NCI-H128 (cell line): ENCODE measurements around the gene GJB4.

Source experiments
- DNase-seq: peaks from one replicate; lab custom pipeline; 2025; ENCODE audit not compliant: unreplicated experiment; lab: John Stamatoyannopoulos, UW

The GJB4 gene

DNA sequence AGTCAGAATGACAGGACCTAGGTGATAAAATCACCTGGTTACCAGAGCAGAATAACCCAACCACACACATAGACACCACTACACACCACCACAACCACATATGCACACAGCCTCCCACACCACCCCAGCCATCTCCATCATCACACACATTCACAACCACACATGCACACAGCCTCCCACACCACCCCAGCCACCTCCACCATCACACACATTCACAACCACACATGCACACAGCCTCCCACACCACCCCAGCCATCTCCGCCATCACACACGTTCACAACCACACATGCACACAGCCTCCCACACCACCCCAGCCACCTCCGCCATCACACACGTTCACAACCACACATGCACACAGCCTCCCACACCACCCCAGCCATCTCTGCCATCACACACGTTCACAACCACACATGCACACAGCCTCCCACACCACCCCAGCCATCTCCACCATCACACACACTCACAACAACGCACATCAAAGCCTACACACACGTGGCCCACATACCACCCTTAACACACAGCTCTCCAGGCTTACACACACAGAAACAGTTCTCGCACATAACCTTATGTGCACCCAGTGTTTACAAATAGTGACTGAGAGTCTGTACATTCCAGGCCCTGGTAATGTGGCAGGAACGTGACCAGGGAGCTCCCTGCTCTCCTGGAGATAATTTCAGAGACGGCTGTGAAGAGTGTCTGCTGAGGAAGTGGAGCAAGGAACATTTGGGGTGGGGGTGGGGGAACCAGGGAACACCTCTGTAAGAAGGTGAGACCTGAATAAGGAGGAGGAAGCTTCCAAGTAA is 18.2 kb downstream of the GJB4 start:
- no peak for DNase-seq

DNA sequence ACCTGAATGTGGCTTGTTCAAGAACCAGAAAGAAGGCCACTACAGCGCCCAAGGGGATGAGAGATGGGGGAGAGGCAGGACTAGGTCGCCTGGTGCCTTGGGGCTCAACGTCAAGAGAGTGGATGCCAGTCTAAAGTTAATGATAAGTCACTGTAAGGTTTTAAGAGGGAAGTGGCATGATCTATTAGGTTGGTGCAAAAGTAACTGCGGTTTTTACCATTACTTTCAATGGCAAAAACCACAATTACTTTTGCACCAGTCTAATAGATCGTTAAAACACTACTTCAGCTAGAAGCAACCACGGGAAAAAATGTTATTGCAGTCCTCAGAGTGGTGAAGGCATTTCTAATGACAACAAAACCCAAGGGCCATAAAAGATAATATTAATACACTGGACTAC is 18.8 kb downstream of the GJB4 start:
- DNase-seq = no peak

DNA sequence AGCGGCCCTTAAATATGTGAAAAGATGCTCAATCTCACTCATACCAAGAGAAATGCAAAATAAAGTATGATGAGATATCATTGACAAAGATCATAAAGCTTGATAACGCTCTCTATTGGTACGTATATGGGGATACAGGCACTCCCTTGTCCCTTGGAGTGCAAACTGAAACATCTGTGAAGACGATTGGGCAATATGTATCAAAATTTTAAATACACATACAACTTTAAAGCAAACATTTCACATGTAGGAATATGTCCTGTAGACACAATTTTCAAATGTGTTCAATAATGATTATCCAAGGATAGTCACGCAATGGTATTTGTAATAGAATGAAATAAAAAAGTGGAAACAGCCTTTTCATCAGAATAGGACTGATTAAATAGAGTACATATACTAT is 19.5 kb downstream of the GJB4 start:
- DNase-seq = no peak

DNA sequence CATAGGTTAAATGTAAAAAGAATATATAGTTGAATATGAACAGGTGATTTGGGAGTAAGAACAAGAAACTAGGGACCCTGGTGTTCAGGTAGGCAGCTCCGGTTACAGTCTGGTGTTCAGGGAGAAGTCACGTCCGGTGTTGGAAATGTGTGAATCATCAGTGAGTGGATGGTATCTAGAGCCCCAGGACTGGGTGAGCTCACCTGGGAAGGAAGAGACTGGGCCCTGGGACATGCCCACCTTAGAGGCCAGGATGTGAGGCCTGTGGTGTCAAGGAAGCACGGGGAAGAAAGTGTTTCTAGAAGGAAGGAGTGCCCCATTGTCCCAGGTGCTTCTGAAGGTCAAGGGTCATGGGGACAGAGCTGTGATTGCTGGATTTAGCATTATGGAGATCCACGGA is 20.0 kb downstream of the GJB4 start:
- DNase-seq = no peak

DNA sequence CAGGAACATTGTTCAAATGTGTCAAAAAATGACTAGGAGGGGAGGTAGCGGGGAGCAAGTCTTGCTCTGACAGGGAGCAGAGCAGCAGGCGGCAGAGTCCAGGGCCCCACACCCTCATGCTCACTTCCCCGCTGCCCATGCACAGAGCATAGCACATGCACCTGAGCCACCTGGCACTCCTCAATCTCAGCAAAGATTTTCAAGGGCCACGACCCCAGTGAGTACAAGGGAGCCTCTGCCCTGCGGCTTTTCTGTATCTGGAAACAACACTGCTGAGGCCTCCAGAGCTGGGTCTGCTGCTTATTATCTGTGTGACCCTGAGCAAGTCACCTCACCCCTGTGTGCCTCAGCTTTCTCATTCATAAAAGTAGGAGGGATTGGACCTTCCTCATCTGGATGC is 20.4 kb downstream of the GJB4 start:
- DNase-seq = no peak

DNA sequence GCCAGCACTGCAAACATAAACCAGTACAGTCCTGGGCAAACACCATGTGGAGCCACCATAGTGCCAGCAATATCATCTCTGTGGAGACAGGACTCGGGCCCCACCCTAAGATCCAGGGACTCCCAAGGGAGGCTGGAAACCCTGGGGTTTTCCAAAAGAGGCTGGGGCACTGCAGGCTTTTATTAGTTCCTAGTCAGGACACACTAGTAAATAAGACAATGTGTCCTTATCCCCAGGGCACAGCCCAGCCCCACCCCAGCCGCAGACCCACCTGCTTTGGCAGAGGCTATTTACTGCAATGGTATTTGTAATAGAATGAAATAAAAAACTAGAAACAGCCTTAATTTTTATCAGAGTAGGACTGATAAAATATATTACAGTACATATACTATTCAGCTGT is 21.0 kb downstream of the GJB4 start:
- DNase-seq = no peak

DNA sequence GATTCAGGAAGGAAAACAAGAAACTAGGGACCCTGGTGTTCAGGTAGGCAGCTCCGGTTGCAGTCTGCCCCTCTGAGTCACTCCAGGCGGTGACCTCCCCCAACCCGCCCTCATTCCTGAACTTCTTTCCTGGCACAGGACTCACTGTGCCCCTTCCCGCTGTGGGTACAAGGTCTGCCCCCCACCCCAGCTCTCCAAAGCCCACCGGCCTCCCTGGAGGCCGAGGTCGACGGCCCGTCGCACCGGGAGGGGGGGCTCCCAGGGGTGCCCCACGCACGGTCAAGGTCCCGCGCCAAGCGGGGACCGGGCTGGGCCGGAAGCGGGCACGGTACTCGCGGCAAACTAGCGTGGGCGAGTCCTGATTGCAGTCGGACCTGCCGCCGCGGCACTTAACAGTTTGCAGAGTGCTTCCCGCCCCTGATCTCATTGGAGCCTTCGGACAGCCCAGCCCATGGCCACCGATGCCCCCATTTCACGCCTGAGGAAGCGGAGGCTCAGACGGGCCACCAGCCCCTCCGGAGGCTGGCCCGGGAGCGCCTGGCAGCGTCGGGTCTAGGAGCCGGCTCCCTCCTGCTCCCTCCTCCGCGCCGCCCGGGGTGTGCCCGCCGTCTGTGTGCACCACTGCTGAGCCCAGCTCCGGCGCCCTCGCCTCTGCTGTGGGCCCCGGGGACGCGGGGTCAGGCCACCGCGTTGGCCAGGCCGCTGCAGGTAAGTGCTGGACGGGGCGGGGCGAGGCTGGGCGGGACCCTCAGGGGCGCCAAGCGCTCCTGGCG is 21.7 kb downstream of the GJB4 start, which contains the start of gene GJB3:
TSS of gene GJB3 (plus strand) at position 144 of the 773 bp plus-strand sequence. CDS start 3,549 bp downstream, outside the sequence.
- no peak for DNase-seq

DNA sequence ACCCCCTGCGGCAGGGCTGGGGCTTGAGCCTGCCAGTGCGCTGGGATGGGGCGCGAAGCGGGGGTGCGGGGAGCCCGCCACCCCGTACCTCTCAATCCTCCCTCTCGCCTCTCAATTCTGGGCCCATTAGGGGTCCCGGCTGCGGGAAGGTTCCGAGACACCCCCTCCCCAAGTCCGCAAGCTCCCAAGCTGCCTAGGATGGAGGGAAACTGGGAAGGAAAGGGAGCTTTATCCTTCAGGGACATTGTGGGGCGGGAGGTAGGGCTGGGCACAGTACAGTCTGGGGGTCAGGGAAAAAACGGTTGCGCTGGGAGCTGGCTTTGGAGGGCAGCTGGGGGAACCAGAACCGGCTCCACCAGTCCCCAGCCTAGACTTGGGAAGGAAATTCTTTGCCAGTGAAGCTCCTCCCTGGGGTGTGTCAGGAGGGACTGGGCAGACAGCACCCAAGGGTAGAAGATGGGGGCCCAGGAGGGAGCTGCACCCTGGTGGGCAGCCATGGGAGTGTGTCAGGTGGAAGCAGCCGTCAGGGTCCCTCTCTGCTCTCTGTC is 22.4 kb downstream of the GJB4 start:
- DNase-seq = no peak

DNA sequence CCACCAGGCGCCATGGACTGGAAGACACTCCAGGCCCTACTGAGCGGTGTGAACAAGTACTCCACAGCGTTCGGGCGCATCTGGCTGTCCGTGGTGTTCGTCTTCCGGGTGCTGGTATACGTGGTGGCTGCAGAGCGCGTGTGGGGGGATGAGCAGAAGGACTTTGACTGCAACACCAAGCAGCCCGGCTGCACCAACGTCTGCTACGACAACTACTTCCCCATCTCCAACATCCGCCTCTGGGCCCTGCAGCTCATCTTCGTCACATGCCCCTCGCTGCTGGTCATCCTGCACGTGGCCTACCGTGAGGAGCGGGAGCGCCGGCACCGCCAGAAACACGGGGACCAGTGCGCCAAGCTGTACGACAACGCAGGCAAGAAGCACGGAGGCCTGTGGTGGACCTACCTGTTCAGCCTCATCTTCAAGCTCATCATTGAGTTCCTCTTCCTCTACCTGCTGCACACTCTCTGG is 25.2 kb downstream of the GJB4 start:
- DNase-seq = no peak

DNA sequence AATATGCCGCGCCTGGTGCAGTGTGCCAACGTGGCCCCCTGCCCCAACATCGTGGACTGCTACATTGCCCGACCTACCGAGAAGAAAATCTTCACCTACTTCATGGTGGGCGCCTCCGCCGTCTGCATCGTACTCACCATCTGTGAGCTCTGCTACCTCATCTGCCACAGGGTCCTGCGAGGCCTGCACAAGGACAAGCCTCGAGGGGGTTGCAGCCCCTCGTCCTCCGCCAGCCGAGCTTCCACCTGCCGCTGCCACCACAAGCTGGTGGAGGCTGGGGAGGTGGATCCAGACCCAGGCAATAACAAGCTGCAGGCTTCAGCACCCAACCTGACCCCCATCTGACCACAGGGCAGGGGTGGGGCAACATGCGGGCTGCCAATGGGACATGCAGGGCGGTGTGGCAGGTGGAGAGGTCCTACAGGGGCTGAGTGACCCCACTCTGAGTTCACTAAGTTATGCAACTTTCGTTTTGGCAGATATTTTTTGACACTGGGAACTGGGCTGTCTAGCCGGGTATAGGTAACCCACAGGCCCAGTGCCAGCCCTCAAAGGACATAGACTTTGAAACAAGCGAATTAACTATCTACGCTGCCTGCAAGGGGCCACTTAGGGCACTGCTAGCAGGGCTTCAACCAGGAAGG is 25.8 kb downstream of the GJB4 start:
- DNase-seq = no peak

DNA sequence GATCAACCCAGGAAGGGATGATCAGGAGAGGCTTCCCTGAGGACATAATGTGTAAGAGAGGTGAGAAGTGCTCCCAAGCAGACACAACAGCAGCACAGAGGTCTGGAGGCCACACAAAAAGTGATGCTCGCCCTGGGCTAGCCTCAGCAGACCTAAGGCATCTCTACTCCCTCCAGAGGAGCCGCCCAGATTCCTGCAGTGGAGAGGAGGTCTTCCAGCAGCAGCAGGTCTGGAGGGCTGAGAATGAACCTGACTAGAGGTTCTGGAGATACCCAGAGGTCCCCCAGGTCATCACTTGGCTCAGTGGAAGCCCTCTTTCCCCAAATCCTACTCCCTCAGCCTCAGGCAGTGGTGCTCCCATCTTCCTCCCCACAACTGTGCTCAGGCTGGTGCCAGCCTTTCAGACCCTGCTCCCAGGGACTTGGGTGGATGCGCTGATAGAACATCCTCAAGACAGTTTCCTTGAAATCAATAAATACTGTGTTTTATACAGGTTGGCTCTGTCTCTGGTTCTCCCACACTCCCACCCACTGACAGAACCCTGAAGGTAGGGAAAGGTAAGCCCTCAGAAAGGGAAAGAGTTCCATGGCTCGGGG is 26.4 kb downstream of the GJB4 start:
- DNase-seq = no peak

DNA sequence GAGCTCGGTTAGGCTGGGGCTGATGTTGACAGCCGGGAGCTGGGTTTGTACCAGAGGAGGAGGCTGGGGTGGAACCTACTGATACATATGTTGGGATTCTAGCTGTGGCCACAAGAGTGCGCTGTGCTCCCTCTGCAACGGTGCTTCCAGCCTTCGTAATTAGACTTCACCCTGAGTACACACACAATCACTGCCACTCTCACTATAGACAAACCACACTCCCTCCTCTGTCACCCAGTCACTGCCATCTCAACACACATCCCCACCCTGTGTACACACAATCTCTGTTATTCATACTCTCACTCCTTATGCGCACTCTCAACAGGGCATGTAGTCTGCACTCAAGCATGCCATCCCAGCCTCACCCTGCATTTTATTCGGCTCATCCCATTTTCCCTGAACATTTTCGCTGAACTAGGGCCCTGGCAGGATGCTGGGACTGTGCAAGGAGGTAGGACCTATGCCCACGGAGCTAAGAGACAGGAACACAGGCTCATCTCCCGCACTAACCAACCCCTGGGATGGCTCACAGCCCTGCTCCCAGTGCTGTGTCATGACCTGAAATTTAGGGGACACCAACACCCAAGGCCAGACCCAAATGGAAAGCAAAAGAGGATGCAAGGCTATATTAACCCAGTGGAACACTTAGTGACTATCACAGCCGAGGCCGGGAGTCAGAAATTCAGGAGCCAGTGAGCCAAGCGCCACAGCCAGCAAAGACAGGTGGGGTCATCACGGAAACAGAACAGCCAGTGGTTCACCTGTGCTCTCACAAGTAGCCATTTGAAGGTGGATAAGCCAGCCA is 27.2 kb downstream of the GJB4 start:
- DNase-seq = peak; percentile 61

DNA sequence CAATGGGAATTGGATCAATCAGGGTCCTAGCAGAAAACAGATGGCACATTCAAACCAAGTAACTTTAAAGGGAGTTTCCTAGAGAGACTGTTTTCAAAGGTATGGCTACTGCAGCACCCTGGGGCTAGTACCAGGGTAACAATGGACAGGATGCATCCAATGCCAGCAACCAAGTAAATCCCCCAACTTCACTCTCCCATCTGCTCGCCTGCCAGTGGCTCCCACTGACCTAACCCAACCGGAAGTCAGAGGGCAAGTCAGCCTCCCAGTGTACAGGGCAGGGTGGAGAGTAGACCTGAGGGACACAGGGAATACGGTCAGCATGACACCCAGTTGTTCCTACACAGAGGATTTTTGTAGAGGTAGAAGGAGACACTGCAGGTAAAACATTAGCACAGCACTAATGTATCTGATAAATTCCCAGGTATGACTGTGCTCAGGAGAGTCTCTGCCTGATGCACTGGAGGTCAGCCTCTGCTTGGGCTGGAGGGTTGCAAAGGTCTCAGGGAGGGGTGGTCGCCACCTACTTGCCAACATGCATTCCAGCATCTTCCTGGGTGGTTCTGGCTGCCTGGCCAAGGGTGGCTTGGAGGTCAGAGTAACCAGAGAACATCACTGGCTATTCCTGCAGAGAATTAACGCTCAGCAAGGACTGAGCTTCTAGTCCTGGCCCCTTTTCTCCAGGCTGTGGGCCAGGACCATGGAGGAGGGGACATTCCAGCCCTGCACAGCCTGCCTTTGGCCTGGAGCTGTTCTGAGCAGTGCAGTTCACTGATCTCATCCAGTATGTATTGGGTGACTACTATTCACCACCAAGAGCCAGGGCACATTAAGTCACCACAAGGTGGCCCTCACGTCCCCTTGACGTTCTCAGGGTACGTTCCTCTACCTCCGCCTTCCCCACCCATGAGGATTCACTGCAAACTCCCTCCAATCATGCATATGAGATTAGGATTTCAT is 28.2 kb downstream of the GJB4 start:
- DNase-seq = no peak

DNA sequence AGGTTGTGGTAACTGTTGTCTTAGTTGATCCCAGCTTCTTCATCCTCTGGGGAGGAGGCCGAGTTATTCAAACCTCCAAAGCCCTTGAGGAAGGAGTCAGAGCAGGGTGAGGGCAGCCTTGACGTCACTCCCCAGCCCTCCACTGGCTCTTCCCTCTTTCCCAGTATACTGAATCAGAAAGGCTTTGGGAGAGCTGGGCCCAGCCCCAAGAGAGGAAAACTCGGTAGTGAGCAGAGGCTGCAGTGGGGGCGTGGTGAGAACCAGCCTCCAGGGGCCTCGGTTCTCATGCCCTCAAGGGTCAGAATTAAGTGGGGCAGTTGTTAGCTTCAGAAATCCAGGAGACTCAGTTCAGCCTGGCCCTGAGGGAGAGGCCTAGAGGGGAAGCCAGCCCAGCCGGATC is 31.4 kb downstream of the GJB4 start:
- no peak for DNase-seq

DNA sequence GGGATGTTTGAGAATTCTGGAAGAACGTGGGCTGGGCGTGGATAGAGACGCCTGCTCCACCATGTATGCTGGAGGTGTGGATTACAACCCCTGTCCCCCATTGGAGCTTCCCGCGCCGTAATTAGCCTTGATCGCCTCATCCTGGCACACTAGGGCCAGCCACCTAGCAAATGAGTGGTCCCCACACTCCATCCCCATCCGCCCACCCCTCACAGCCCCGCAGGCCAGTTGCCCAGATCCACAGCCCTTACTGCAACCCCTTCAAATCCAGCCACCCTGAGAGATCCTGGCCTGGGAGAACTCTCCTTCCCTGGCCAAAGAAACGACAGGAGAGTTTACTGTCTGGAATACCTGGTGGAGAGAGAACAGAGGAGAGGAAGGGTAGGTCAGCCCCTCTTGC is 32.9 kb downstream of the GJB4 start:
- DNase-seq = no peak

DNA sequence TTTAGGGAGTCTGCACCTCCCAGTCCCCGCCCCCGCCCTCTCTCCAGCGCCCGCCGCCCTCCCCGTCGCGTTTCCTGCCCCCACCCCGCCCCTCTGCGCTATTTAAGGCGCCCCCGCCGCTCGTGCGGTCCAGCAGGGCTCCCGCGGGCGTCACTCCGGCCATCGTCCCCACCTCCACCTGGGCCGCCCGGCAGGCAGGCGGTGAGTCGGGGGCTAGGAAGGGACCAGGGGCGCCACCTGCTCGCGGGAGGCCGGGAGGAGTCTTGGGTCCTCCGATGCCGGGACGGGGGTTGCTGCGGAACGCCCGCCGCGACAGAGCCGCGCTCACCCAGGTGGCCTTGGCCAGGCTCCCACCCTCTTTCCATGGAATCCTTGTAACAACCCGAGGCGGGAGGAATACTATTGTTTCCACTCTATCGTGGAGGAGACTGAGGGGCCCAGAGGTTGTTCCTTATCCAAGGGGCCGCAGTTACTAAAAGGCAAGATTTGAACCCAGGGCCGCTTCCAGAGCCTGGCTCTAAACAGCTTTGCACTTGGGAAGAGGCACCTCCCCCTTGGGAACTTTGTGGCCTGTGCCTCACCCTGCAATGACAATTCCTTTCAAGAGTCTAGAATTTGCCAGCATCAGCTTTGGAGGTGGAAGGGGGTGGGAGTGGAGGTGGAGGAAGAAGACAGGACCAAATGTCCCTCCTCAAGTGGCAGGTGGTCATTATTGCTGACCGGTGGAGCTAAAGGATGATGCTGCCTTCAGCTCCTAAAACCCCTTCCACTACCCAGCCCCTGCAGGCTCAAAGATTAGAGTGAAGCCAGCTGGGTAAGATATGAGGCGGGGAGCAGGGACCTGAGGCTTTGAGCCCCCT is 33.6 kb downstream of the GJB4 start, which contains the start of gene GJA4:
TSS of gene GJA4 (plus strand) at position 132 of the 860 bp plus-strand sequence. CDS start 1,215 bp downstream, outside the sequence.
- DNase-seq = no peak

DNA sequence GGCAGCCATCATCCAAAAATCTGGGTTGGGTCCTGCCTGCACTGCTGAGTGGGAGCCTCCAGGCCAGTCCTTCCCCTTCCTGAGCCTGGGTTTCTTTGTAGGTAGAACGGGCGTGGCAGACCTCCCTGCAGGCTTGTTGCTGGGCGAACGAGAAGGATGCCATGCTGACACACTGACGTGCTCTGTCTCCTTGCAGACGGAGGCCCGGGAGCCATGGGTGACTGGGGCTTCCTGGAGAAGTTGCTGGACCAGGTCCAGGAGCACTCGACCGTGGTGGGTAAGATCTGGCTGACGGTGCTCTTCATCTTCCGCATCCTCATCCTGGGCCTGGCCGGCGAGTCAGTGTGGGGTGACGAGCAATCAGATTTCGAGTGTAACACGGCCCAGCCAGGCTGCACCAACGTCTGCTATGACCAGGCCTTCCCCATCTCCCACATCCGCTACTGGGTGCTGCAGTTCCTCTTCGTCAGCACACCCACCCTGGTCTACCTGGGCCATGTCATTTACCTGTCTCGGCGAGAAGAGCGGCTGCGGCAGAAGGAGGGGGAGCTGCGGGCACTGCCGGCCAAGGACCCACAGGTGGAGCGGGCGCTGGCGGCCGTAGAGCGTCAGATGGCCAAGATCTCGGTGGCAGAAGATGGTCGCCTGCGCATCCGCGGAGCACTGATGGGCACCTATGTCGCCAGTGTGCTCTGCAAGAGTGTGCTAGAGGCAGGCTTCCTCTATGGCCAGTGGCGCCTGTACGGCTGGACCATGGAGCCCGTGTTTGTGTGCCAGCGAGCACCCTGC is 34.7 kb downstream of the GJB4 start:
- no peak for DNase-seq
